Peyer's patch (tissue), 4 donors: ENCODE data around the gene DYRK1A. TPM values are rescaled to one million over a fixed set of nuclear protein-coding genes. Genes with fewer than 3 reads are reported as not detected.

ENCODE experiments used
- DNase-seq, 3 donors: peaks; one replicate each; pipeline ENCODE4 v3.0.0-alpha.2; 2017 to 2019
- H3K27ac ChIP-seq, 4 donors: fragments of 200-600 bp; sonication (generic); one replicate each; pipeline ENCODE4 v1.5.1; 2016 to 2019
- H3K27me3 ChIP-seq, 2 donors: fragments of 200-600 bp; sonication (generic); one replicate each; pipeline ENCODE4 v1.5.1; 2019
- H3K36me3 ChIP-seq, 3 donors: fragments of 200-600 bp; sonication (generic); one replicate each; pipeline ENCODE4 v1.5.1; 2016 to 2019
- H3K4me1 ChIP-seq, 4 donors: fragments of 200-600 bp; sonication (generic); one replicate each; pipeline ENCODE4 v1.5.1; 2016 to 2019
- H3K4me3 ChIP-seq, 4 donors: fragments of 200-600 bp; sonication (generic); 1 replicate in 3 of 4; 2 replicates in 1 of 4; pipeline ENCODE4 v1.5.1; 2016 to 2019; ENCODE audit warnings: mild to moderate bottlenecking in 1 of 4
- H3K9me3 ChIP-seq, 4 donors: fragments of 200-600 bp; sonication (generic); one replicate each; pipeline ENCODE4 v1.5.1; 2016 to 2019; ENCODE audit warnings: mild to moderate bottlenecking in 1 of 4
- CTCF ChIP-seq, 6 experiments: fragments of 450-650 bp in 4 of 6; fragments of 200-600 bp in 2 of 6; sonication (generic) in 1 of 6; IDR thresholded peaks; one replicate each; pipeline ENCODE4 v1.5.1; 2017 to 2019; ENCODE audit warnings: antibody characterized with exemption in 6 of 6, mild to moderate bottlenecking in 3 of 6, moderate library complexity in 1 of 6
- POLR2A ChIP-seq, 2 donors: fragments of 450-650 bp; IDR thresholded peaks; one replicate each; pipeline ENCODE4 v1.5.1; 2017; ENCODE audit warnings: antibody characterized with exemption in 2 of 2, mild to moderate bottlenecking in 2 of 2, moderate library complexity in 2 of 2
- total RNA-seq, 4 donors: library from RNA; depleted of rRNA; stranded (reverse); fragments of >200 nt; gene quantifications; one replicate each; pipeline ENCODE4 v1.1.0, GENCODE V29; 2016

DYRK1A gene
- total RNA-seq, 4 donors from 2014 or later: 68.8 to 133 (median 81.3) TPM

- H3K27ac ChIP-seq: no peak overlapping the region
- no peak for DNase-seq
- H3K4me1 ChIP-seq: peaks cover 0 to 13% (median 2%) of the 10 kb centered on the region in 4 donors
- H3K36me3 ChIP-seq: no peaks in the 10 kb centered on the region
- H3K4me3 ChIP-seq: no peak overlapping the region
- no peaks in the 10 kb centered on the region for H3K9me3 ChIP-seq
- TF ChIP-seq CTCF (IDR thresholded peaks at IDR 0.05) (no peak), POLR2A (IDR thresholded peaks at IDR 0.05) (no peak)
- no peaks in the 10 kb centered on the region for H3K27me3 ChIP-seq
Observed at GRCh38 chr21:37555672-37556261, 189.2 kb downstream of the DYRK1A start.

- DNase-seq: no peak
- no peak overlapping the region for H3K27ac ChIP-seq
- peaks cover 0 to 3% (median 0%) of the 10 kb centered on the region in 4 donors for H3K4me1 ChIP-seq
- no peaks in the 10 kb centered on the region for H3K36me3 ChIP-seq
- H3K4me3 ChIP-seq: no peak overlapping the region
- TF ChIP-seq CTCF (IDR thresholded peaks at IDR 0.05) (no peak), POLR2A (IDR thresholded peaks at IDR 0.05) (no peak)
- no peaks in the 10 kb centered on the region for H3K27me3 ChIP-seq
- no peaks in the 10 kb centered on the region for H3K9me3 ChIP-seq
Observed at GRCh38 chr21:37557261-37557950, 190.8 kb downstream of the DYRK1A start.

- DNase-seq: no peak
- Histone ChIP-seq H3K36me3 (no peaks in the 10 kb centered on the region), H3K27ac (no peak overlapping the region), H3K9me3 (no peaks in the 10 kb centered on the region), H3K27me3 (no peaks in the 10 kb centered on the region), H3K4me3 (no peak overlapping the region), H3K4me1 (peaks cover 0 to 7% (median 2%) of the 10 kb centered on the region in 4 donors)
- TF ChIP-seq CTCF (IDR thresholded peaks at IDR 0.05) (no peak), POLR2A (IDR thresholded peaks at IDR 0.05) (no peak)
Observed at GRCh38 chr21:37558676-37559211, 192.2 kb downstream of the DYRK1A start.

GRCh38 chr21:37560385-37560784 lies 193.8 kb downstream of the DYRK1A start:
- Histone ChIP-seq H3K27ac (no peak overlapping the region), H3K4me3 (no peak overlapping the region), H3K36me3 (no peaks in the 10 kb centered on the region), H3K9me3 (no peaks in the 10 kb centered on the region), H3K27me3 (no peaks in the 10 kb centered on the region), H3K4me1 (peaks cover 0 to 16% (median 5%) of the 10 kb centered on the region in 4 donors)
- DNase-seq: no peak
- no peak for TF ChIP-seq CTCF (IDR thresholded peaks at IDR 0.05)
- TF ChIP-seq POLR2A (IDR thresholded peaks at IDR 0.05): no peak

- no peak overlapping the region for H3K4me3 ChIP-seq
- peaks cover 0 to 16% (median 5%) of the 10 kb centered on the region in 4 donors for H3K4me1 ChIP-seq
- H3K27ac ChIP-seq: no peak overlapping the region
- TF ChIP-seq POLR2A (IDR thresholded peaks at IDR 0.05) (no peak), CTCF (IDR thresholded peaks at IDR 0.05) (no peak)
- H3K27me3 ChIP-seq: no peaks in the 10 kb centered on the region
- H3K36me3 ChIP-seq: no peaks in the 10 kb centered on the region
- DNase-seq: no peak
- no peaks in the 10 kb centered on the region for H3K9me3 ChIP-seq
Observed at GRCh38 chr21:37561506-37561905, 194.9 kb downstream of the DYRK1A start.
